LHCN-M2 (cell line): ENCODE measurements around the gene ZNF521. TPM values are rescaled to one million over a fixed set of nuclear protein-coding genes. Genes with fewer than 3 reads are reported as not detected.

Experiments used
- DNase-seq: peaks from one replicate; pipeline ENCODE4 v3.0.0-alpha.2; 2012; ENCODE audit warnings: low read depth
- total RNA-seq: library from RNA; depleted of rRNA; stranded (reverse); fragments of >200 nt; gene quantifications from 2 replicates; pipeline ENCODE4 v1.2.3, GENCODE V29; 2014

The ZNF521 gene
- total RNA-seq, 1 experiment from 2014 or later = 19.7 TPM

GRCh38 chr18:25042641-25043051 is 309.3 kb downstream of the ZNF521 start:
- DNase-seq = no peak

- no peak for DNase-seq
These were observed 312.2 kb downstream of the ZNF521 start for GRCh38 chr18:25039781-25040180.

GRCh38 chr18:25038261-25038660 is 313.7 kb downstream of the ZNF521 start:
- DNase-seq = no peak

GRCh38 chr18:25033747-25034471 is 318.1 kb downstream of the ZNF521 start:
- DNase-seq = no peak

GRCh38 chr18:25033175-25033574 is 318.8 kb downstream of the ZNF521 start:
- peak; percentile 5 for DNase-seq

- no peak for DNase-seq
These were observed 322.2 kb downstream of the ZNF521 start for GRCh38 chr18:25029802-25030201.

- peak; percentile 7 for DNase-seq
These were observed 332.0 kb downstream of the ZNF521 start for GRCh38 chr18:25019931-25020330.

GRCh38 chr18:25019086-25019860 is 332.7 kb downstream of the ZNF521 start:
- DNase-seq = no peak

GRCh38 chr18:25016666-25017065 is 335.3 kb downstream of the ZNF521 start:
- DNase-seq = no peak

GRCh38 chr18:25016181-25016580 is 335.8 kb downstream of the ZNF521 start:
- DNase-seq = no peak
